ENCODE results near the gene PCDHB15.

DNA sequence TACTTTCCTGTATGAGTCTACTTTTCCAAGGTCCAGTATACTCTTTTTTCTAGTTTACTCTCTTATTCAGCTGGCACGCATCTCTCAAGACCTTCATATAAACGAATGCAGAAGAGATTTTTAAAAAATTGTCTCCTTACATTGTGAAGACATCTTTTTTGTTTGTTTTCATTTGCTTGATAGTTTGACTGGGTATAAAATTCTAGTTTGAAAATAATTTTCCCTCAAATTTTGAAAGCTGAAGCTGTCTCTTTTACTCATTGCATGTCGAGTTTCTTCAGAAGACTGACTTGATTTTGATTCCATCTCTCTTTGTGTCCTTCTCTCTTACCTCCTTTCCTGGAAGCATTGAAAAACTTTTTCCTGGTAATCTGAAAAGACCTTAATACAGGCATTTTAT is 48.8 kb upstream of the PCDHB15 start:
- TF ChIP-seq POLR2A (IDR thresholded peaks at IDR 0.05) (no peak), POLR2AphosphoS5 (IDR thresholded peaks at IDR 0.05) (no peak)
- TF ChIP-seq, protein P1, sequence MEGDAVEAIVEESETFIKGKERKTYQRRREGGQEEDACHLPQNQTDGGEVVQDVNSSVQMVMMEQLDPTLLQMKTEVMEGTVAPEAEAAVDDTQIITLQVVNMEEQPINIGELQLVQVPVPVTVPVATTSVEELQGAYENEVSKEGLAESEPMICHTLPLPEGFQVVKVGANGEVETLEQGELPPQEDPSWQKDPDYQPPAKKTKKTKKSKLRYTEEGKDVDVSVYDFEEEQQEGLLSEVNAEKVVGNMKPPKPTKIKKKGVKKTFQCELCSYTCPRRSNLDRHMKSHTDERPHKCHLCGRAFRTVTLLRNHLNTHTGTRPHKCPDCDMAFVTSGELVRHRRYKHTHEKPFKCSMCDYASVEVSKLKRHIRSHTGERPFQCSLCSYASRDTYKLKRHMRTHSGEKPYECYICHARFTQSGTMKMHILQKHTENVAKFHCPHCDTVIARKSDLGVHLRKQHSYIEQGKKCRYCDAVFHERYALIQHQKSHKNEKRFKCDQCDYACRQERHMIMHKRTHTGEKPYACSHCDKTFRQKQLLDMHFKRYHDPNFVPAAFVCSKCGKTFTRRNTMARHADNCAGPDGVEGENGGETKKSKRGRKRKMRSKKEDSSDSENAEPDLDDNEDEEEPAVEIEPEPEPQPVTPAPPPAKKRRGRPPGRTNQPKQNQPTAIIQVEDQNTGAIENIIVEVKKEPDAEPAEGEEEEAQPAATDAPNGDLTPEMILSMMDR (IDR thresholded peaks at IDR 0.05) = no peak

All from breast epithelium (tissue), 3 donors.